GM23248 (cell line): ENCODE results near the gene ZNF438.

ENCODE experiments used
- EZH2 ChIP-seq: fragments of 200-600 bp; sonication (generic); IDR thresholded peaks from 2 replicates; pipeline ENCODE4 v1.6.1; 2018; ENCODE audit warnings: antibody characterized with exemption, mild to moderate bottlenecking; ENCODE audit not compliant: insufficient read depth, poor library complexity, severe bottlenecking
- EZH2phosphoT487 ChIP-seq: fragments of 200-600 bp; sonication (generic); IDR thresholded peaks from 2 replicates; pipeline ENCODE4 v1.6.1; 2018; ENCODE audit warnings: antibody characterized with exemption, moderate library complexity, mild to moderate bottlenecking, low read depth; ENCODE audit not compliant: insufficient read depth

DNA sequence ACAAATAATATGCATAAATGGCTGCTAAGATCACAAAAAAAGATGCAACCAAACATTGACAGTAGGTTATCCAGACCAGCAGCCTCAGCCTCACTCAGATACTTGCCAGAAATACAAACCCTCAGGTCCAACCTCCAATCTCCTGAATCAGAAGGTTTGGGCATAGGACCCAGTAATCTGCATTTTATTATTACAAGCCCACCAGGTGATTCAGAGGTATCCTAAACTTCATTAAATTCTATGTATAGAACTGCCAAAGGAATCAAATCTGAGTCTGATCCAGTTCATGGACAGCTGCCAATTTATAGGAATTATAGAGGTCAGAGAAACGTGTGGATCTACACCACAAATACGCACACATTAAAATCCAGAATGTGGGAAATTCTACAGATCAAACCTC, 41.3 kb downstream of the ZNF438 start:
- no peak for TF ChIP-seq EZH2
- no peak for TF ChIP-seq EZH2phosphoT487
